DND-41 (cell line): ENCODE measurements around the gene RALGPS1.

Experiments used
- CTCF ChIP-seq: IDR thresholded peaks from 2 replicates; pipeline ENCODE4 v1.5.1; 2012; ENCODE audit warnings: borderline replicate concordance, low read length, moderate library complexity, mild to moderate bottlenecking; ENCODE audit not compliant: poor library complexity, severe bottlenecking; ENCODE audit errors: extremely low read depth
- EZH2 ChIP-seq: IDR thresholded peaks from 3 replicates; pipeline ENCODE4 v1.6.1; 2012; ENCODE audit warnings: borderline replicate concordance, low read depth, mild to moderate bottlenecking, moderate library complexity, low read length, inconsistent platforms; ENCODE audit not compliant: severe bottlenecking

- TF ChIP-seq CTCF = no peak
- no peak for TF ChIP-seq EZH2
These were observed 228.4 kb downstream of the RALGPS1 start for GRCh38 chr9:127142931-127143464.
